RWPE2 (cell line): ENCODE measurements around the gene GDI1.
A peak's percentile ranks its signal among the peaks of the same experiment; 100 is the strongest.
"Not testable (repeated sequence)": the region's sequence is repeated elsewhere in the genome, so short reads cannot be mapped to it uniquely, and the experiment has no call there.

Experiments
- ATAC-seq: fragments of 200-7000 bp; cut with Tn5 transposase; 3 replicates; pipeline ENCODE4 v1.9.1; 2021; ENCODE audit warnings: low read depth
- DNase-seq: peaks from one replicate; pipeline ENCODE4 v3.0.0-alpha.2; 2020; ENCODE audit warnings: low spot score
- H3K27ac ChIP-seq: fragments of 450-650 bp; 2 replicates; pipeline ENCODE4 v1.5.1; 2017; ENCODE audit warnings: mild to moderate bottlenecking; ENCODE audit not compliant: poor library complexity, severe bottlenecking
- H3K27me3 ChIP-seq: fragments of 250-450 bp; sonication (Bioruptor Pico); 2 replicates; pipeline ENCODE4 v1.5.1; 2021; ENCODE audit warnings: mild to moderate bottlenecking, moderate library complexity; ENCODE audit not compliant: insufficient read depth, poor library complexity, severe bottlenecking
- H3K36me3 ChIP-seq: fragments of 250-450 bp; sonication (Bioruptor Pico); 2 replicates; pipeline ENCODE4 v1.5.1; 2020; ENCODE audit warnings: low read depth, mild to moderate bottlenecking, moderate library complexity
- H3K4me1 ChIP-seq: fragments of 250-450 bp; sonication (Bioruptor Pico); 2 replicates; pipeline ENCODE4 v1.5.1; 2021; ENCODE audit warnings: mild to moderate bottlenecking, moderate library complexity; ENCODE audit not compliant: insufficient read depth, poor library complexity, severe bottlenecking
- H3K4me3 ChIP-seq: fragments of 250-450 bp; sonication (Bioruptor Pico); 2 replicates; pipeline ENCODE4 v1.5.1; 2021; ENCODE audit warnings: mild to moderate bottlenecking, moderate library complexity; ENCODE audit not compliant: severe bottlenecking
- H3K9me3 ChIP-seq: fragments of 250-450 bp; sonication (Bioruptor Pico); 2 replicates; pipeline ENCODE4 v1.5.1; 2021; ENCODE audit warnings: mild to moderate bottlenecking, moderate library complexity; ENCODE audit not compliant: severe bottlenecking
- CTCF ChIP-seq: fragments of 450-650 bp; IDR thresholded peaks from one replicate; pipeline ENCODE4 v1.5.1; 2017; ENCODE audit warnings: mild to moderate bottlenecking, moderate library complexity; ENCODE audit not compliant: poor library complexity, severe bottlenecking

GDI1 gene

GRCh38 chrX:154397888-154398667, 38.9 kb upstream of the GDI1 start, which contains the start of gene RPL10:
TSS of gene RPL10 (plus strand) at chrX:154398377. CDS start at chrX:154398520, 143 bp downstream.
- H3K9me3 ChIP-seq = no peaks in the 10 kb centered on the region
- no peaks in the 10 kb centered on the region for H3K27me3 ChIP-seq
- DNase-seq (peak; percentile 93), ATAC-seq (peak; percentile 49)
- H3K36me3 ChIP-seq = peaks cover 35% of the 10 kb centered on the region
- peak within 1 kb of the TSS; percentile 93 for H3K27ac ChIP-seq
- no peaks in the 10 kb centered on the region for H3K4me1 ChIP-seq
- peak within 1 kb of the TSS; percentile 60 for H3K4me3 ChIP-seq
- TF ChIP-seq CTCF = no peak

- Histone ChIP-seq H3K9me3 (no peaks in the 10 kb centered on the region), H3K4me1 (no peaks in the 10 kb centered on the region), H3K4me3 (peak overlapping the region; percentile 60), H3K36me3 (peaks cover 38% of the 10 kb centered on the region), H3K27me3 (no peaks in the 10 kb centered on the region), H3K27ac (peak overlapping the region; percentile 93)
- TF ChIP-seq CTCF = peak; percentile 76
- ATAC-seq (no peak), DNase-seq (no peak)
These were observed 38.1 kb upstream of the GDI1 start for GRCh38 chrX:154398668-154399526.

GRCh38 chrX:154399527-154400368, 37.2 kb upstream of the GDI1 start:
- Histone ChIP-seq H3K27me3 (no peaks in the 10 kb centered on the region), H3K9me3 (no peaks in the 10 kb centered on the region), H3K27ac (peak overlapping the region; percentile 93), H3K4me1 (no peaks in the 10 kb centered on the region), H3K36me3 (peaks cover 38% of the 10 kb centered on the region), H3K4me3 (peak overlapping the region; percentile 60)
- ATAC-seq = no peak
- no peak for DNase-seq
- TF ChIP-seq CTCF = no peak

- not testable (repeated sequence) for ATAC-seq, DNase-seq, H3K4me1 ChIP-seq, H3K9me3 ChIP-seq, H3K4me3 ChIP-seq, H3K27me3 ChIP-seq
- H3K36me3 ChIP-seq = peaks cover 38% of the 10 kb centered on the region
- peak overlapping the region; percentile 93 for H3K27ac ChIP-seq
These were observed 36.6 kb upstream of the GDI1 start for GRCh38 chrX:154400369-154400817.
